ENCODE results near the gene THAP9.

The THAP9 gene

GRCh38 chr4:82968972-82969371 is 68.4 kb downstream of the THAP9 start:
- no peak for ATAC-seq
- TF ChIP-seq ARNTL (CRISPR knock-in tag; IDR thresholded peaks at IDR 0.05; ENCODE audit: borderline replicate concordance, low read depth) (no peak), TOX (CRISPR knock-in tag; IDR thresholded peaks at IDR 0.05; ENCODE audit: borderline replicate concordance) (no peak)

GRCh38 chr4:82969414-82969813 is 68.9 kb downstream of the THAP9 start:
- ATAC-seq: no peak
- TF ChIP-seq ZNF565 (CRISPR knock-in tag; conservative IDR thresholded peaks at IDR 0.05; ENCODE audit: low read depth): no peak
- no peak for TF ChIP-seq ZFP30 (CRISPR knock-in tag; IDR thresholded peaks at IDR 0.05)
- TF ChIP-seq PATZ1 (CRISPR knock-in tag; IDR thresholded peaks at IDR 0.05; ENCODE audit: borderline replicate concordance): no peak
- TF ChIP-seq ISL1 (CRISPR knock-in tag; IDR thresholded peaks at IDR 0.05): no peak
- TF ChIP-seq ZNF70 (CRISPR knock-in tag; IDR thresholded peaks at IDR 0.05): no peak
- no peak for TF ChIP-seq ZC3H10 (CRISPR knock-in tag; IDR thresholded peaks at IDR 0.05)
- no peak for TF ChIP-seq SNAI2 (CRISPR knock-in tag; IDR thresholded peaks at IDR 0.05)
- no peak for TF ChIP-seq ESRRG (CRISPR knock-in tag; IDR thresholded peaks at IDR 0.05)
- no peak for TF ChIP-seq CSRNP3 (CRISPR knock-in tag; IDR thresholded peaks at IDR 0.05)
